Upper lobe of left lung (tissue), 6 donors: ENCODE results near the gene OSBPL2. TPM values are rescaled to one million over a fixed set of nuclear protein-coding genes. Genes with fewer than 3 reads are reported as not detected.

ENCODE experiments used
- ATAC-seq, 2 donors: fragments of 200-7000 bp; cut with Tn5 transposase; one replicate each; pipeline ENCODE4 v1.9.1; 2022; ENCODE audit warnings: mild to moderate bottlenecking in 2 of 2, moderate library complexity in 2 of 2; ENCODE audit not compliant: low FRiP score in 2 of 2
- DNase-seq, 2 donors: peaks; one replicate each; pipeline ENCODE4 v3.0.0-alpha.2; 2019 to 2020
- H3K27ac ChIP-seq, 4 donors: fragments of 200-600 bp; sonication (generic); one replicate each; pipeline ENCODE4 v1.5.1; 2016 to 2019
- H3K27me3 ChIP-seq, 4 donors: fragments of 200-600 bp; sonication (generic); one replicate each; pipeline ENCODE4 v1.5.1; 2017 to 2019
- H3K36me3 ChIP-seq, 4 donors: fragments of 200-600 bp; sonication (generic); one replicate each; pipeline ENCODE4 v1.5.1; 2016 to 2019
- H3K4me1 ChIP-seq, 4 donors: fragments of 200-600 bp; sonication (generic); one replicate each; pipeline ENCODE4 v1.5.1; 2018 to 2019
- H3K4me3 ChIP-seq, 4 donors: fragments of 200-600 bp; sonication (generic); one replicate each; pipeline ENCODE4 v1.5.1; 2017 to 2019; ENCODE audit warnings: mild to moderate bottlenecking in 2 of 4, moderate library complexity in 1 of 4
- H3K9me3 ChIP-seq, 4 donors: fragments of 200-600 bp; sonication (generic); one replicate each; pipeline ENCODE4 v1.5.1; 2018 to 2019
- CTCF ChIP-seq, 6 experiments: fragments of 450-650 bp in 4 of 6; fragments of 200-600 bp in 2 of 6; sonication (generic) in 2 of 6; IDR thresholded peaks; one replicate each; pipeline ENCODE4 v1.5.1; 2016 to 2019; ENCODE audit warnings: antibody characterized with exemption in 6 of 6
- EP300 ChIP-seq, 4 donors: sonication (generic); formaldehyde crosslinking; IDR thresholded peaks; one replicate each; pipeline ENCODE4 v1.5.1; 2017; ENCODE audit warnings: antibody characterized with exemption in 4 of 4, control low read depth in 2 of 4
- POLR2A ChIP-seq, 4 donors: fragments of 450-650 bp; IDR thresholded peaks; one replicate each; pipeline ENCODE4 v1.5.1; 2016 to 2017; ENCODE audit warnings: antibody characterized with exemption in 4 of 4, mild to moderate bottlenecking in 2 of 4
- POLR2AphosphoS5 ChIP-seq, 2 donors: sonication (generic); formaldehyde crosslinking; IDR thresholded peaks; one replicate each; pipeline ENCODE4 v1.5.1; 2017; ENCODE audit warnings: antibody characterized with exemption in 2 of 2
- WGBS, 2 donors: methylation state at CpG; one replicate each; pipeline ENCODE4 v1.1.5; 2017 to 2018; 5-methylcytosine and 5-hydroxymethylcytosine counted together
- total RNA-seq, 6 donors: library from RNA; depleted of rRNA in 4 of 6; stranded (reverse); fragments of >200 nt in 4 of 6; gene quantifications; one replicate each; pipeline versions ENCODE4 v1.1.0 to v1.2.1, GENCODE V29; 2016 to 2021
- donor health status: DM: no; HTN: no; CAD: no; lungs with moderate emphysema.
- donor health status: DM: no; HTN: yes; CAD: no; lungs with severe emphysema.

Gene OSBPL2
- total RNA-seq, 6 donors from 2014 or later, result 35.7 to 65.0 (median 48.0) TPM

GRCh38 chr20:62253398-62253797 lies 15.1 kb downstream of the OSBPL2 start:
- H3K4me3 ChIP-seq, result no peak overlapping the region
- no peak for DNase-seq
- TF ChIP-seq POLR2AphosphoS5 (IDR thresholded peaks at IDR 0.05) (no peak), POLR2A (IDR thresholded peaks at IDR 0.05) (no peak), EP300 (IDR thresholded peaks at IDR 0.05) (no peak), CTCF (IDR thresholded peaks at IDR 0.05) (no peak)
- no peaks in the 10 kb centered on the region for H3K27me3 ChIP-seq
- H3K36me3 ChIP-seq, result peaks cover 3 to 29% (median 12%) of the 10 kb centered on the region in 4 donors
- no peak overlapping the region for H3K27ac ChIP-seq
- H3K9me3 ChIP-seq, result no peaks in the 10 kb centered on the region
- 91 to 92% methylated on average over 6 of the region's 6 CpGs for WGBS, 2 donors
- H3K4me1 ChIP-seq, result no peaks in the 10 kb centered on the region
- ATAC-seq, result no peak

GRCh38 chr20:62254021-62254724 lies 15.9 kb downstream of the OSBPL2 start:
- Histone ChIP-seq H3K36me3 (peaks cover 3 to 34% (median 16%) of the 10 kb centered on the region in 4 donors), H3K27ac (no peak overlapping the region), H3K4me3 (no peak overlapping the region), H3K4me1 (no peaks in the 10 kb centered on the region), H3K27me3 (no peaks in the 10 kb centered on the region), H3K9me3 (no peaks in the 10 kb centered on the region)
- no peak for ATAC-seq
- DNase-seq, result peak in 1 of 2 donors; percentile 77
- no peak for TF ChIP-seq POLR2A (IDR thresholded peaks at IDR 0.05)
- 83 to 90% methylated on average over 13 to 23 of the region's 24 CpGs for WGBS, 2 donors

GRCh38 chr20:62255976-62256375 lies 17.7 kb downstream of the OSBPL2 start:
- H3K27ac ChIP-seq, result no peak overlapping the region
- TF ChIP-seq POLR2A (IDR thresholded peaks at IDR 0.05) (no peak), CTCF (IDR thresholded peaks at IDR 0.05) (no peak), EP300 (IDR thresholded peaks at IDR 0.05) (no peak), POLR2AphosphoS5 (IDR thresholded peaks at IDR 0.05) (no peak)

GRCh38 chr20:62258499-62259293 lies 20.4 kb downstream of the OSBPL2 start:
- Histone ChIP-seq H3K9me3 (no peaks in the 10 kb centered on the region), H3K27me3 (no peaks in the 10 kb centered on the region), H3K36me3 (peaks cover 3 to 73% (median 54%) of the 10 kb centered on the region in 4 donors), H3K4me1 (no peaks in the 10 kb centered on the region), H3K27ac (no peak overlapping the region), H3K4me3 (no peak overlapping the region)
- TF ChIP-seq POLR2A (IDR thresholded peaks at IDR 0.05) (no peak), EP300 (IDR thresholded peaks at IDR 0.05) (no peak), POLR2AphosphoS5 (IDR thresholded peaks at IDR 0.05) (no peak), CTCF (IDR thresholded peaks at IDR 0.05) (no peak)
- peak in 1 of 2 donors; percentile 84 for ATAC-seq
- DNase-seq, result no peak
- WGBS, 2 donors, result 84 to 93% methylated on average over 16 to 20 of the region's 20 CpGs

More at GRCh38 chr20:62255976-62256375, 17.7 kb downstream of the OSBPL2 start:
- no peaks in the 10 kb centered on the region for H3K4me1 ChIP-seq
- no peak overlapping the region for H3K4me3 ChIP-seq
- peaks cover 3 to 52% (median 32%) of the 10 kb centered on the region in 4 donors for H3K36me3 ChIP-seq
- no peaks in the 10 kb centered on the region for H3K9me3 ChIP-seq
- H3K27me3 ChIP-seq, result no peaks in the 10 kb centered on the region
- WGBS, 2 donors, result 92 to 94% methylated on average over 10 of the region's 10 CpGs
- ATAC-seq (no peak), DNase-seq (no peak)

GRCh38 chr20:62259294-62259565 lies 20.9 kb downstream of the OSBPL2 start:
- H3K9me3 ChIP-seq, result no peaks in the 10 kb centered on the region
- H3K27me3 ChIP-seq, result no peaks in the 10 kb centered on the region
- 91 to 96% methylated on average over 5 to 8 of the region's 8 CpGs for WGBS, 2 donors
- TF ChIP-seq POLR2AphosphoS5 (IDR thresholded peaks at IDR 0.05) (no peak), POLR2A (IDR thresholded peaks at IDR 0.05) (no peak), CTCF (IDR thresholded peaks at IDR 0.05) (no peak), EP300 (IDR thresholded peaks at IDR 0.05) (no peak)
- ATAC-seq (no peak), DNase-seq (no peak)
- H3K4me1 ChIP-seq, result no peaks in the 10 kb centered on the region
- no peak overlapping the region for H3K4me3 ChIP-seq
- H3K36me3 ChIP-seq, result peaks cover 3 to 78% (median 58%) of the 10 kb centered on the region in 4 donors
- no peak overlapping the region for H3K27ac ChIP-seq
